Mesothelial cell of epicardium (in vitro differentiated cells): ENCODE data around the gene PPM1J. TPM values are rescaled to one million over a fixed set of nuclear protein-coding genes. Genes with fewer than 3 reads are reported as not detected.
A peak's percentile ranks its signal among the peaks of the same experiment; 100 is the strongest.

Experiments
- DNase-seq, 2 experiments: peaks; one replicate each; pipeline ENCODE4 v3.0.0; 2021; ENCODE audit warnings: low spot score in 2 of 2; ENCODE audit not compliant: unreplicated experiment in 2 of 2
- H3K27ac Mint-ChIP-seq: 2 replicates; pipeline ENCODE4 v1.8.0; 2021; ENCODE audit warnings: mixed read lengths
- H3K27me3 Mint-ChIP-seq: 2 replicates; pipeline ENCODE4 v1.8.0; 2021; ENCODE audit warnings: low read depth, mixed read lengths
- H3K36me3 Mint-ChIP-seq: 2 replicates; pipeline ENCODE4 v1.8.0; 2021; ENCODE audit warnings: mixed read lengths
- H3K4me1 Mint-ChIP-seq: 2 replicates; pipeline ENCODE4 v1.8.0; 2021; ENCODE audit warnings: mixed read lengths
- H3K4me3 Mint-ChIP-seq: 2 replicates; pipeline ENCODE4 v1.8.0; 2021; ENCODE audit warnings: mild to moderate bottlenecking, moderate library complexity, mixed read lengths
- H3K9me3 Mint-ChIP-seq: 2 replicates; pipeline ENCODE4 v1.8.0; 2021; ENCODE audit warnings: mixed read lengths
- CTCF ChIP-seq: fragments of 200-600 bp; sonication (generic); IDR thresholded peaks from one replicate; pipeline ENCODE4 v1.5.0; 2021; ENCODE audit warnings: antibody characterized with exemption; ENCODE audit not compliant: unreplicated experiment
- total RNA-seq: library from RNA; stranded (reverse); gene quantifications from 3 replicates; pipeline ENCODE4 v1.2.1, GENCODE V29; 2021

PPM1J gene
- total RNA-seq, 1 donor from 2014 or later, result 4.3 TPM

- Mint-ChIP-seq H3K9me3 (no peaks in the 10 kb centered on the region), H3K36me3 (no peaks in the 10 kb centered on the region), H3K4me3 (no peak overlapping the region), H3K27ac (peak overlapping the region; percentile 1), H3K4me1 (peaks cover 26% of the 10 kb centered on the region), H3K27me3 (peaks cover 35% of the 10 kb centered on the region)
- DNase-seq, result no peak
- TF ChIP-seq CTCF, result no peak
Observed at GRCh38 chr1:112717263-112717873, 2.2 kb upstream of the PPM1J start.

- H3K9me3 Mint-ChIP-seq, result no peaks in the 10 kb centered on the region
- H3K36me3 Mint-ChIP-seq, result no peaks in the 10 kb centered on the region
- TF ChIP-seq CTCF, result peak; percentile 95
- peaks cover 18% of the 10 kb centered on the region for H3K4me1 Mint-ChIP-seq
- peak overlapping the region; percentile 88 for H3K27ac Mint-ChIP-seq
- peaks cover 41% of the 10 kb centered on the region for H3K27me3 Mint-ChIP-seq
- H3K4me3 Mint-ChIP-seq, result peak overlapping the region; percentile 76
- peak; percentile 80 to 94 for DNase-seq
Observed at GRCh38 chr1:112716133-112716720, 1.1 kb upstream of the PPM1J start.

GRCh38 chr1:112714313-112715263 lies 544 bp downstream of the PPM1J start:
- TF ChIP-seq CTCF, result no peak
- Mint-ChIP-seq H3K27me3 (peaks cover 39% of the 10 kb centered on the region), H3K4me3 (peak overlapping the region; percentile 79), H3K27ac (no peak overlapping the region), H3K4me1 (peaks cover 18% of the 10 kb centered on the region), H3K9me3 (no peaks in the 10 kb centered on the region), H3K36me3 (no peaks in the 10 kb centered on the region)
- DNase-seq, result peak in 1 of 2 experiments; percentile 53

- no peak for TF ChIP-seq CTCF
- no peak for DNase-seq
- peaks cover 18% of the 10 kb centered on the region for H3K4me1 Mint-ChIP-seq
- peak overlapping the region; percentile 79 for H3K4me3 Mint-ChIP-seq
- no peaks in the 10 kb centered on the region for H3K9me3 Mint-ChIP-seq
- H3K27me3 Mint-ChIP-seq, result peaks cover 34% of the 10 kb centered on the region
- H3K27ac Mint-ChIP-seq, result no peak overlapping the region
- H3K36me3 Mint-ChIP-seq, result no peaks in the 10 kb centered on the region
Observed at GRCh38 chr1:112713466-112714312, 1.4 kb downstream of the PPM1J start.

- Mint-ChIP-seq H3K4me3 (no peak overlapping the region), H3K27me3 (peaks cover 32% of the 10 kb centered on the region), H3K36me3 (no peaks in the 10 kb centered on the region), H3K4me1 (peaks cover 18% of the 10 kb centered on the region), H3K27ac (no peak overlapping the region), H3K9me3 (no peaks in the 10 kb centered on the region)
- DNase-seq, result no peak
- no peak for TF ChIP-seq CTCF
Observed at GRCh38 chr1:112712701-112713128, 2.4 kb downstream of the PPM1J start.
